ENCODE results near the gene XRN1.
"Not testable (repeated sequence)": the region's sequence is repeated elsewhere in the genome, so short reads cannot be mapped to it uniquely, and the experiment has no call there.

XRN1 gene

DNA sequence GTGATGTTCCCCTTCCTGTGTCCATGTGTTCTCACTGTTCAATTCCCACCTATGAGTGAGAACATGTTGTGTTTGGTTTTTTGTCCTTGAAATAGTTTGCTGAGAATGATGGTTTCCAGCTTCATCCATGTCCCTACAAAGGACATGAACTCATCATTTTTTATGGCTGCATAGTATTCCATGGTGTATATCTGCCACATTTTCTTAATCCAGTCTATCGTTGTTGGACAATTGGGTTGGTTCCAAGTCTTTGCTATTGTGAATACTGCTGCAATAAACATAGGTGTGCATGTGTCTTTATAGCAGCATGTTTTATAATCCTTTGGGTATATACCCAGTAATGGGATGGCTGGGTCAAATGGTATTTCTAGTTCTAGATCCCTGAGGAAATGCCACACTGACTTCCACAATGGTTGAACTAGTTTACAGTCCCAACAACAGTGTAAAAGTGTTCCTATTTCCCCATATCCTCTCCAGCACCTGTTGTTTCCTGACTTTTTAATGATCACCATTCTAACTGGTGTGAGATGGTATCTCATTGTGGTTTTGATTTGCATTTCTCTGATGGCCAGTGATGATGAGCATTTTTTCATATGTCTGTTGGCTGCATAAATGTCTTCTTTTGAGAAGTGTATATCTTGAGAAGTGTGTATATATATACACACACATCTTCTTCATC is 123.4 kb downstream of the XRN1 start:
- not testable (repeated sequence) for DNase-seq

DNA sequence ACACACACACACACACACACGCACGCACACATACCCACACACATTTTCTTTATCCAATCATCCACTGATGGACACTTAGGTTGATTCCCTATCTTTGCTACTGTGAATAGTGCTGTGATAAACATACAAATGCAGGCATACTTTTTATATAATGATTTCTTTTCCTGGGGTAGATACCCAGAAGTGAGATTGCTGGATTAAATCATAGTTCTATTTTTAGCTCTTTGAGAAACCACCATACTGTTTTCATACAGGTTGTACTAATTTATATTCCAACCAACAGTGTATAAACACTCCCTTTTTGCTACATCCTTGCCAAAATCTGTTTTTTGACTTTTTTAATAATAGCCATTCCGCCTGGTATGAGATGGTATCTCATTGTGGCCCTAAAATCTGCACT is 127.9 kb downstream of the XRN1 start:
- no peak for DNase-seq

DNA sequence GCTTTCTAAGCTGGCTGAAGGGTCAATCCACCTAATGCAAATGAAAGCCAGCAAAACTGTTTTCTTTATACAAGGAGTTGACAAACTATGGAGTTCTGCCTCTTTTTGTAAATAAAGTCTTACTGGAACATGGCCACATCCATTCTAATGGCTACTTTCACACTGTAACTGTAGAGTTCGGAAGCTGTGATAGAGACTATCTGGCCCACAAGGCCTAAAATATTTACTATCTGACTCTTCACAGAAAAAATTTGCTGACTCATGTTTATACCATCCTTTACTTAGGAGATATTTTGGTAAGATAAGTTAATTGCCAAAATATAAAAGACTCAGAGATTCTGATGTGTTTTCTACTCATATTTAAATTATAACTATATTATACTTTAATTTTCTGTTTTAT is 128.7 kb downstream of the XRN1 start:
- DNase-seq, result no peak

DNA sequence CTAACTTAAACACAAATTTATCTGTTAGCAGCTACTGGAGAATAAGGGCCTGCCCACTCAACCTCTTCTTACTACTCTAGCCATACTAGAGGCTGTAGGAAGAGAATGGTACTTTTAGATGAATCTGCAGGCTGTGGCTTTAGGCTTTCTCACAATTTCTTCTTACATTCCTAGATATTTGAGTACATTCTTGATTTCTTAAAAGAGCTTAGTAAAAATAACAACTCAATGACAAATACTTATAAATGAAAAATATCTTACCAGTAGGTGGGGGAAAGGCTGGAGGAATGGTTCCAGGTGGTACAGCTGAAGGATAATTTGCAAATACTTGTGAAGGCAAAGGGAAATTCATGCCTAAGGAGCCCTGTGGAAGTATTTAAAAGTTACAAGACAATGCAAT is 129.5 kb downstream of the XRN1 start:
- no peak for DNase-seq

DNA sequence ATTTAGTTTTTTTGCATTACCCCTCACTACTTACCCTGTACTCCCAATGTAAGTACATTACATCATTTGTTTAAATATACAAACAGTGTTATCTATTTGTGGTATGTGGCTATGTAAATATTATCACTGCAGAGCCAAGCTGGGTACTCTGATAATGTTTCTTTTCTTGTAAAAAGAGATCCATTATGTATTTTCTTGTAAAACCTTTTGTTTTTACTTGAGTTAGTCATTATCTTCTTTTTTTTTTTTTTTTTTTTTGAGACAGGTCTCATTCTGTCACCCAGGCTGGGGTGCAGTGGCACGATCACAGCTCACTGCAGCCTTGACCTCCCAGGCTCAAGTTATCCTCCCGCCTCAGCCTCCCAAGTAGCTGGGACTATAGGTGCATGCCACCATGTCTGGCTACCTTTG is 131.9 kb downstream of the XRN1 start:
- DNase-seq, result not testable (repeated sequence)

DNA sequence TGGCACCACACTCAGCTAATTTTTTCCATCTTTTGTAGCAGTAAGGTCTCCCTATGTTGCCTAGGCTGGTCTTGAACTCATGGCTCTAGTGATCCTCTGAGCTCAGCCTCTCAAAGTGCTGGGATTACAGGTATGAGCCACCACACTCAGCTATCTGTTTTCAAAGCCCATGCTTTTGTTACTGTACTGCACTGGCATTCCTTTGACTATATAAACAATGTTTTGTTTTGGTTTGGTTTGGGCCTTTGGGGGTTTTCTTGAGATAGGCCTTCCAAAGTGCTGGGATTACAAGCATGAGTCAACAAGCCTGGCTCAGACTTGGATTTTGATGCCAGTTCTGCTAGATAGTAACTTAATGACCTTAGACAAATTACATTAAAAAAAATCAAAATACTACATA is 132.8 kb downstream of the XRN1 start:
- DNase-seq, result no peak

DNA sequence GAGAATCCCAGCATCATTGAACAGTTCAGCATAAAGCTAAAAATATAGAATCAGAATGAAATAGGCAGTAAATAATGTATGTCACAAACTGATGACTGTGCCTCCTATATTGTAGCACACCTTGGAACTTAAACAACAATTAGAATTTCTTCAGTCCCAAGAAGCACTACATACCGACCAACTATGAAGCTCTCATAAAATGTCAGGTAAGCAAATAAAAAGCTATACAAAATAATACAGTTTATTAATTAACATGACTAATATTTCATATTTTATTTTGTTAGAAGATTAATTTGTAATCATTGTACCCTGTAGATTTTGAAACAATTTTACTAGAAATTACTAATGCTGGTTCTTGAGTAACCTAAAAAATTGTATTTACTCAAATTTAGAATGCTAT is 137.4 kb downstream of the XRN1 start:
- DNase-seq, result no peak

DNA sequence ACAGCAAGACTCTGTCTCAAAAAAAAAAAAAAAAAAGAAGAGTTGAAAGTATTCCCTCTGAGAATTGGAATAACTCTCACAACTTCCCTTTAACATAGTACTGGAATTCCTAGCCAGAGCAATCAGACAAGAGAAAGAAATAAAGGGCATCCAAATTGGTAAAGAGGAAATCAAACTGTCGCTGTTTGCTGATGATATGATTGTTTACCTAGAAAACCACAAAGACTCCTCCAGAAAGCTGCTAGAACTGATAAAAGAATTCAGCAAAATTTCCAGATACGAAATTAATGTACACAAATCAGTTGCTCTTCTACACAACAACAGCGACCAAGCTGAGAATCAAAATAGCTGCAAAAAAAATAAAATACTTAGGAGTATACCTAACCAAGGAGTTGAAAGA is 145.0 kb downstream of the XRN1 start:
- not testable (repeated sequence) for DNase-seq

DNA sequence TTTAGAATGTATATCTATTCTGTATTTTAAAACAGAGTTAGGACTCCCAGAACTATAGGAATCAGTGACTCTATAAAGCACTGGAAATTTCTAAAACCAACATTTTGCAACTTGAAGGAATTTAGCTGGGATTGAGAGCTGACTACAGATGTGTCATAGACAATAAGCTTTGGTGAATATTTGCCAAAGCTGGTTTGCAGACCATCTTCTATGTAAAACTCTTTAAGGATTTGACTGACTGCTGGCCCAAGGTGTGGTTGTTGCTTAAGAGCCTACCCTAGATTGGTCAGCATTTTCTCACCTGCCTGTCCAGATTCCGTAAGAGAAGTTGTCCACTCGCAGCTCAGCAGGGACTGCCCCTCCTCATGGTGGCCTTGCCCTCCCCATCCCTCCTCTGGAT is 149.2 kb downstream of the XRN1 start:
- no peak for DNase-seq

DNA sequence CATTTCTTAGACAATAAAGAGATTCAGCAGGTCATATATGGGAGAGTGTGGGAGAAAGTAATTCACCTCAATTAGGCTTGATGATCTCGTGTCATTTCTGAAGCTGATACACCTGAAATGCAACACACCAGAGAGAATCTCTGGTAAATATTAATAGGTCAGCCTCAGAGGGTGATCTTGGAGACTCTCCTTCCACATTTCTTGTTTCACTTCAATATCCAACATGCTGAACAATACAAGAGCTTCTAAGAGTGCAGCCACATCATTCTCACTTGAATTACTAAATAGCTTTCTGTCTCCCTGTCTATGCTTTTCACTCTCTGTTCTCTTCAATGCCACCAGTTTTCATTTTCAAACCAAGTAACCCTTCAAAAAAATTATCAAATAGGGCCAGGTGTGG is 151.3 kb downstream of the XRN1 start:
- DNase-seq, result no peak

DNA sequence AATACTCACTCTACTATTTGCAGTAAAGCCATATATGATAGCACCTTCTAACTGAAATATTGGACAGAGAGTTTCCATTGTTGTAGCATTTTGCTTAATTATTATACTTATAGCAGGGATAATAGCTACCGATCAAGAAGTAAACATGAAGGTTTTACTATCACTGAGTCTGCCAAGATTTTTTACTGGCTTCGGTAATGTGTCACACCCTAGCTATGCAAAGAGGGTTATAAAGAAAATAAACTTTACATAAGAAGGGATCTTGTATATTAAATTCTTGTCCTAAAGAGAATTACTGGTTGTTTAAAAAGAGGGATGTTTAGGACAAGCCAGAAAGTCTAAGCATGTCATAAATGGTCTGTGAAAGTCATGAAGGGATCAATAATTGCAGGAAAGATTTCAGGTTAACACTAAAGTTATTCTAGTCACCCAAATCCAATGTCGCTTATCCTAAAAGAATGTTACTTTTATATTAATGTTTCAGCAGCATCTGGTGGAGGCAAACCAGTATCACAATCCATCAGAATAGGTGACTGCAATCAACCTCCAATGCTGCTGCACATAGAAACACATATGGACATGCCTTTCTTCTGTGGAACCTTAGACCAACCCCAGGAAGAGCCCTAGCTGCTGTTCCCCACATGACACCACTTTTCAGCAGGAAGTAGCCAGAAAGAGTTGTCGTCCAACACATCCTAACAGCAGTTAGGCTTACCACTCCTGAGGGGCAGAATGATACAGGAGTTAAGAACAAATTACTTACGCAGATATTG is 159.8 kb downstream of the XRN1 start:
- no peak for DNase-seq

DNA sequence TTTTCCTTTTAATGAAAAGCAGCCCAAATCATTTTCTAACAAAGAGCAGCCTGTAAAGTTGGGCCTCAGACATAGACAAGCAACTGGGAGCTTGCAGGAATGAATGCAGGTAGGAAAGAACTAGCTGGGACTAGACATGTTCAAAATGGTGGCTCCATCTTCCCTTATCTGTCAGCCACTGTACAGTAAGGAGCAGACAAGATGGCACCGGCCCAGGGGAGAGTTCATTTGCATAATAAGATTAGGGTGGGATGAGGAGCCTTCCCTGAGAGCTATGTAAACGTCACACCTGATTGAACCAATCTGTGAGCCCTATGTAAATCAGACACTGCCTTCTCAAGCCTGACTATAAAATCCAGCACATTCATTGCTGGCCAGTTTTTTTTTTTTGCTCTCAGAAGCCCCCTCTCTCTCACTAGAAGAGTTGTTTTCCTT is 162.7 kb downstream of the XRN1 start:
- DNase-seq, result no peak

DNA sequence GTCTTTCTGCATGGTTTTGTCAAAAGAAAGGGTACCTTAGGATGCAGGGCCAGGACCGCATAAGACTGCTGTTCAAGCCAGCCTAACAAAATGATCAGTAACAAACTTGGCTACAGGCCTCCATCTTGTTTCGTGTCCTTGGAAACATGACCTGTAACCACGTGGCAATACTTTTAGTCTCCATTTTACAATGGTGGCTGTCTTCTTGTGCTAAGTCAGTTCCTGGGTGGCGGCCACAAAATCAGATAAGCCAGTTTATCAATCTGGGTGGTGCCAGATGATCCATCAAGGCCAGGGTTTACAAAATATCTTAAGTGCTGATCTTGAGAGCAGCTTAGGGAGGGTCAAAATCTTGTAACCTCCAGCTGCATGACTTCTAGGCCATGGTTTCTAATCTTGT is 165.3 kb downstream of the XRN1 start:
- no peak for DNase-seq

DNA sequence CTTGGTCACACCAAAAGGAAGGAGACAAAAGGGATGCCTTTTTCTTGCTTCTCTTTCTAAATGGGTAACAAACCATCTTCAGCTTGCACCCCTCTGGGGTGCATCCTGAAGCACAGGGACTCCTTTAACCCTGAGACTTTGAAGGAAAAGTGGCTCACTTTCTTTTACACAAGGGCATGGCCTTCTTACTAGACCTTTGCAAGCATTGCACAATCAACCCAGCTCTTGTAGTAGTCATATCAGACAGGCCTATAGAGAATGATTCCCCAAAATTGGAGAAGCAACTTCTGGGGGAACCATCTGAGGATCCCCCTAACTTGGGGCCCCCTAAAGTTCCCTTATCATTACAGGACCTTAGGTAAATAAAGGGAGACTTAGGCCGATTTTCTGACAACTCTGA is 166.4 kb downstream of the XRN1 start:
- DNase-seq, result no peak

DNA sequence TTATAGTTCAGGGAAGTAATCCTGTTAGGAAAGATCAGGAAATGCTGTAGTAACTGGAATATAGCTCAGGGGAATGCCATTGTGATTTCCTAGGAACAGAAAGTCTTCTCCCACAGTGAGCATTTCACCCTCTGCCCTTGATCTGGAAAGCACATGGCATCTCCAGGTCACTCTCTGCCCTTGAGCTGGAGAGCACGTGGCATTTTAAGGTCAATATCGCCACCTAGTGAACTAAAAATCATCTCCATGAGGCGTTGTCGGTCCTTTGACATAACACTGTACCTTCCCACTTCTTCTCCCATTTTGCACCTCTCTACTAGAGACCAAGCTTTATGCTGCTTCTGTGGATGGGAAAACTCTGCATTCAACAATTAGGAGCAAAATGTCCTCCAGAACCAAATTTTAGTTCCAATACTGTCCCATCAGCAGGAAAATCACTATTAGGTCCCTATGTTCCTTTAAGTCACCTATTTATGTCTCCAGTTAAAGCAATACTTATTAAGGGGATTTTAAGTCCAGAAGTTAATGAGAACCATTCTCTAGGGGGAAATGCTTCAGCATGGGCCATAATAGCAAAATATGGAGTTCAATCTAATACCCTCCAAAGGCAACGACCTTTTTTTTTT is 167.8 kb downstream of the XRN1 start:
- DNase-seq, result peak; percentile 17

DNA sequence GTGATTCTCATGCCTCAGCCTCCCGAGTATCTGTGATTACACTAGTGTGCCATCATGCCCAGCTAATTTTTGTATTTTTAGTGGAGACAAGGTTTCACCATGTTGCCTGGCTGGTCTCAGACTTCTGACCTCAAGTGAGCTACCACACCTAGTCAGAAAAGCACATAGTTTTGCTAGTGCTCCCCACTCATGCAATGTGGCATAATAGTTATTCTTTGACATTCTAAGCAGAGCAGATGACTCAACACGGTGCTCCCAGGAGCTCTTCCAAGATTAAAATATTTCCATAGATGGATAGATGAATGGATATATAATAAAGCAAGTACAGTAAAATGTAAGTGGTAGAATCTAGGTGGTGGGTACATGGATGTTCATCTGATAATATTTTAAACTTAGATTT is 169.4 kb downstream of the XRN1 start:
- no peak for DNase-seq

DNA sequence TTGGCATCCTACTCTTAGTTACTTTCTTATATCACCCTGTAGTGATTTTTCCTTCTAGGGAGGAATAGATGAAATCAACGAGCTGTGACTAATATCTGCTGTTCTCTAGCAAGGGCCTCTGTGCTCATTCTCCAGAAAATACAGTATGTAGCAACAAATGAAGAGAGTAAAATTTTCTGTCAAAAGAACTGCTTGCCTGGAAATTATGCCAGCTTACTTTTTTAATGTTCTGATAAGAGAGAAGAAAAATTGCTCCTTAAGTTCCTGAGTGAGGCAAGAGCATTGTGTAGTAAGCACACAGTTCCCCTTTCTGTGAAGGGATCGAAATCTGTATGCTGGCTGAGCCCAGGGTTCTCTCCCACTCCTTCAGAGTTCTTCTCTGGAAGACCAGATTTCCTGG is 171.1 kb downstream of the XRN1 start:
- no peak for DNase-seq

DNA sequence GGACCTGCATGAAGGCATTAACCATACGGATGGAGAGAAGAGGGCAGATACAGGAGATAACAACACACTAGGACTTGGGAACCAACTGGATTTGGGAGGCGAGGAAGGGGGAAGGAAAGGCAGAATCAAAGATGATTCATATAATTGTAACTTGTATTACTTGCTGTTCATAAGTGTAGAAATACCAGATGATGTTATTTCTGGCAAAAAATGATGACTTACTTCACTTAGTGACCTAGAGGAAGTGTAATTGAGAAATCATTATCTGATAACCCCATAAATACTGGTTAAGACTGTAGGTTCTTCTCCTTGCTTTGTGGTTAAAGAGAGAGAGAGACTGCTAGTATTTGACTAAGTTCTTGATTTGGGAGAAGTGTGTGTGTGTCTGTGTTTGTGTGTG is 172.0 kb downstream of the XRN1 start:
- no peak for DNase-seq

DNA sequence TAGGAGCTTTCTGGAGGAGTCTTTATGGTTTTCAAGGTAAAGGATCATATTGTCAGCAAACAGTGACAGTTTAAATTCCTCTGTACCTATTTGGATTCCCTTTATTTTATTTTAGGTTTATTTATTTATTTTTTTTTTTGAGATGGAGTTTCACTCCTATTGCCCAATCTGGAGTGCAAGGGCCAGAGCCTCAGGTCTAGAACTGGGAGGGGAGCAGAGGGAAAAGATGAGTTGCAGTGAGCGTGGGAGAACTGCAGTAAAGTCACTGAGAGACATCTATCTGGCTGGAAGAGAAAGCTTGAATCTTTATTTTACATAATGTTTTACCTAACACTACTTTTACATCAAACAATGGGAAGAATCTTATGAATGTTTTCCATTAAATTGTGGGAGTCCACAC is 172.9 kb downstream of the XRN1 start:
- DNase-seq, result no peak

DNA sequence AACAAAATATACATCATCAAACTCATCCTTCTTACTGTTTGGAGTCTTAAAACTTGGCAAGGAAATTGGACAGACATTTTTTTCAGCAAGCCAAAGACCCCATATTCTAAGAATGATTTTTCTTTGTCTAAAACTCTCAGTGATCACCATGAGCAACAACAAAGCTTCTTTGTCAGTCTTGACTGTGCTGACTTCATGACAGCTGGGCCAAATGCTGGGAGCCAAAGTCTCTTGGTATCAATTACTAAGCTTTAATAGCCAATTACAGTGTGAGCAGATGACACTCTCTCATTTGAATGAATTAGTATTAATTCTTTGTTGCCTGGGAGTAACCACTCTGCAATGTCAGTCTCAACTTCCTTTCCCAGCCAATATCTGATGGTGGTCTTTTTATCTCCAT is 174.3 kb downstream of the XRN1 start:
- no peak for DNase-seq

DNA sequence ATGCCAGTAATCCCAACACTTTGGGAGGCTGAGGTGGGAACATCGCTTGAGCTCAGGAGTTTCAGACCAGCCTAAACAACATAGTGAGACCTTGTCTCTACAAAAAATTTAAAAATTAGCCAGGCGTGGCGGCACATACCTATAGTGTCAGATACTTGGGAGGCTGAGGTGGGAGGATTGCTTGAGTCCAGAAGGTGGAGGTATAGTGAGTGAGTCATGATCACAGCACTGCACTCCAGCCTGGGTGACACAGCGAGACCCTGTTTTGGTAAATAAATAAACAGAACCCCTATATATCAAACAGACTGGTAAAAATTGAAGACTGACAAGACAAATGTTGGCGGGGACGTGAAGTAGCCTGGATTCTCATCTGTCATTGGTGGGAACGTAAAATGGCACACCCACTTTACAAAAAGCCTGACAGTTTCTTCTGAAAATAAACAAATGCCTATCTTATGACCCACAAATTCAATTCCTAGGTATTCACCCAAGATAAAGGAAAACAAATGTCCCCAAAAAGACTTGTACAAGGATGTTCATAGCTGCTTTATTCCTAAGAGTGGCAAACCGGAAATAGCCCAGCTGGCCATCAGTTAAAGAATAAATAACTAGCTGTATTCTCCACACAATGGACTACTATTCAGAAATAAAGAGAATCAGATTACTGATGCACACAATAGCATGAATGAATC is 175.5 kb downstream of the XRN1 start:
- DNase-seq, result no peak

DNA sequence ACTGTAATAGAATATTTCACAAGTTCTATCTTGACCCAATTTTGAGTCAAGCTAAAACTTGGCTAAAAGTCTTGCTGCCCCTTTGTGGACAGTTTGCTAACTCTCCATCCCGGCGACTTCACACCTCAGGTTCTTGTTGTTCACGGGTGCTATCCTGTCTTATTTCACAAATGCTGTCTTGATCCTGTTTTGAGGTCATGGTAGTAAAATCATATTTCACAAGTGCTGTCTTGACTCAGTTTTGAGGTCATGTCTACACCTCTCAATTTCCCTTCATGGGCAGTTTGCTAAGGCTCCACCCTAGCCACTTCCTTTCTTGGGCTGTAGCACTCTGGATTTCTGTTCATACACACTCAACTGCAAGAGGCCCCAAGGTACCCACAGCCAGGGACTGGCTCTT is 177.4 kb downstream of the XRN1 start:
- no peak for DNase-seq

DNA sequence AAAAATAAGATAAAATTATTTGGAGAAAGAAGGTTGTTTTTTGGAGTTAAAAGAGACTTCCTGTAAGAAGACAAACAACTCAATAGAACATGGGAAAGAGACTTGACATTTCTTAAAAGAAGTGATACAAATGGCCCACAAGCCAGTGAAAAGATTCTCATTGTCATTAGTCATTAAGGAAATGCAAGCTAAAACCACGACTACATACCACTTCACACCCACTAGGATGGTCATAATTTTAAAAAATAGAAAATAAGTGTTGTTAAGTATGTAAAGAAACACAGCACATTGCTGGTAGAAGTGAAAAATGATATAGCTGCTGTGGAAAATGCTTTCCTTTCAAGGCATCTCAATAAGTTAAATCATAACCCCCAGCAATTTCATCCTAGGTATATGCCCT is 178.1 kb downstream of the XRN1 start:
- no peak for DNase-seq

DNA sequence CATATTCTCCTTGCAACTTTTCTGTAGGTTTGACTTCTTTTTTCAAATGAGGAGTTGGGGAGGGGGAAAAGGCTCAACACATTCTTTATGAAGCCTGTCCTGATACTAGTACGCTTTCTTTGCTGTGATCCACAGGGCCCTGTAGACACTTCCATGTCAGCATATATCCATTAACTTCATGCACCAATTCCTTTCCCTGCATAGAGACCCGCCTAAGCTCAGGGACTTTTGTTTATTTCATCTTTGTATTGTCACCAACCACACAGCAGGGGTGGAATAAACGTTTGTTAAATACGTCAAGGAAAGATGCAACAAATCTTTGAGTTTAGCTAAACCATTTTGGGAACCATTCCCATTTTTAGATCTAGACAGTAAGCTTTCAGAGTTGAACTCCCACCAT is 179.4 kb downstream of the XRN1 start:
- DNase-seq, result no peak

Measured in activated T-cell treated with anti-CD3 and anti-CD28 coated beads for 4 hours (primary cell).